Transverse colon (tissue), 4 donors: ENCODE data around the gene ATF7IP2.

Source experiments
- CTCF ChIP-seq, 5 experiments: fragments of 200-600 bp in 3 of 5; fragments of 450-650 bp in 2 of 5; sonication (generic) in 3 of 5; IDR thresholded peaks; 1 replicate in 2 of 5; 2 replicates in 3 of 5; pipeline ENCODE4 v1.5.1; 2016 to 2017; ENCODE audit warnings: antibody characterized with exemption in 5 of 5, inconsistent platforms in 3 of 5, mild to moderate bottlenecking in 2 of 5, moderate library complexity in 1 of 5
- EP300 ChIP-seq: sonication (generic); formaldehyde crosslinking; IDR thresholded peaks from one replicate; pipeline ENCODE4 v1.6.1; 2017; ENCODE audit warnings: antibody characterized with exemption, low read depth
- POLR2AphosphoS5 ChIP-seq, 3 donors: sonication (generic); formaldehyde crosslinking; IDR thresholded peaks; one replicate each; pipeline ENCODE4 v1.6.1; 2016; ENCODE audit warnings: antibody characterized with exemption in 3 of 3

GRCh38 chr16:10530685-10531084, 144.8 kb downstream of the ATF7IP2 start:
- no peak for TF ChIP-seq POLR2AphosphoS5 (IDR thresholded peaks at IDR 0.05)
- no peak for TF ChIP-seq CTCF (IDR thresholded peaks at IDR 0.05)
- no peak for TF ChIP-seq EP300
